ENCODE measurements around the gene EEF2K. TPM values are rescaled to one million over a fixed set of nuclear protein-coding genes. Genes with fewer than 3 reads are reported as not detected.
"Not testable (repeated sequence)": the region's sequence is repeated elsewhere in the genome, so short reads cannot be mapped to it uniquely, and the experiment has no call there.

The EEF2K gene
- 10 to 100 TPM; 11.2 to 16.0 (median 14.6) TPM for polyA plus RNA-seq (ENCODE audit: insufficient read length in 4 of 4)

GRCh38 chr16:22206013-22206841, at the start of gene EEF2K:
Gene EEF2K, plus strand, starts transcription at chr16:22206278. Its CDS starts 19,452 bp downstream, at chr16:22225730.
- DNase-seq (ENCODE audit: low read depth in 4 of 4, low spot score in 3 of 4): peak in 2 of 4 donors; percentile 86

GRCh38 chr16:22161401-22161800, 44.7 kb upstream of the EEF2K start:
- DNase-seq (ENCODE audit: low read depth in 4 of 4, low spot score in 3 of 4): no peak

DNA sequence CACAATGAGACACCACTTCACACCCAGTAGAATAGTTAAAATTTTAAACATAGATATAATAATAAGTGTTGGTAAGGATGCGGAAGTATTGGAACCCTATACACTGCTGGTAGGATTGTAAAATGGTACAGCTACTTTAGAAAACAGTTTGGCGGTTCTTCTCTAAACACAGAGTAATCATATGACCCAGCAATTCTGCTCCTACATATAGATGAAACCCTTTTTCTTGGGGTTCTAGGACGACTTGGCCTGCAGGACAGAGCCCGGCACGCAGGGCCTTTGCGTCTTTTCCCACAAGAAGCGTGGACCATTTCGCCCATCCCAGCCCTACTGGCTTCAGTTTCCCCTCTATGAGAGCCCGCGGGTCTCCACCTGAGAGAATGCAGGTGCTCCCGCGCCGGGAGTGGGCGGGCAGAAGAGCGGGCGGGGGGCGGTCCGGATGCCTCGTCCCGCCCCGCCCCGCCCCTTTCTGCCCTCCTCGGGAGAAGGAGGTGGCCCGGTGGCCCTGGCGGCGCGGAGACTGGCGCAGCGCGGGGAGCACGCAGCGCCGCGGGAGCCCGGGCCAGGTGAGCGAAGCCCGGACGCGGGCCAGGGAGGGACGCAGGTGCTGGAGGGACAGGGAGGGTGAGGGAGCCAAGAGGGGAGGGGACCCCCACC, 44.0 kb upstream of the EEF2K start, which contains the start of gene SDR42E2:
TSS of gene SDR42E2 (plus strand) at position 508 of the 657 bp plus-strand sequence. CDS start 3,077 bp downstream, outside the sequence.
- no peak for DNase-seq (ENCODE audit: low read depth in 4 of 4, low spot score in 3 of 4)

DNA sequence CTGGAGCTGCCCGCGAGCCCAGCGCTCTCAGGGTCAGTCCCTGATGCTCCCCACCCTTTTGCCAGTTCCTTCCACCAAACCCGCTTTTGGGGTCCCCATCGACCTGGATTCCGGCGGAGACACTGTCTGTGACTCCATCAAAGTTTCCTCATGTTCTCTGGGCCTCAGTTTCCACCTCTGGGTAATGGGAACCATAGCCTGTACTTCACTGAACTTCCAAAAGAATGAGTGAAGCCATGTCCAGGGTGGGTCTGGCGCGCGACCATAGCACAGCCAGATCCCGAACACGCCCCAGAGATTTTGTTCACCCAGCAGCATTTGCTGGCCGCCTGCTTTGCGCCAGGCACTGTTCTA, 43.4 kb upstream of the EEF2K start:
- DNase-seq (ENCODE audit: low read depth in 4 of 4, low spot score in 3 of 4): no peak

- DNase-seq (ENCODE audit: low read depth in 4 of 4, low spot score in 3 of 4): no peak
These were observed 42.3 kb upstream of the EEF2K start for GRCh38 chr16:22163806-22164205.

DNA sequence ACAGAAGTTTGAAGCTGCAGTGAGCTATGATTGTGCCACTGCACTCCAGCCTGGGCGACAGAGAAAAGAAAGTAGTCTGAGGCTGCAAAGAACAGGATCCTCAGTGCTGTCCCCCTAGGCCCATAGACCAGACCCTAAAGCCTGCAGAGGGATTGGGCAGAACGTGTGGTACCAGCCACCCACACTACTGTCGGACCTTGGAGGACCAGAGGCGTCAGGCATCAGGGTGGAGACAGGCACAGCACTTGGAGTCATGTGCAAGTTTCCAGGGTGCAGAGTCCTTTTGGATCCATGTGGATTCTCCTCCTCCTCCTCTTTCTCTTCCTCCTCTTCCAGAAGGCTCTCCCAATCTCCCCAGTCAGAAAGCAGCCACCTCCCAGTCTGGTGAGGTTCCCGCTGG, 41.6 kb upstream of the EEF2K start:
- no peak for DNase-seq (ENCODE audit: low read depth in 4 of 4, low spot score in 3 of 4)

- DNase-seq (ENCODE audit: low read depth in 4 of 4, low spot score in 3 of 4): no peak
These were observed 40.4 kb upstream of the EEF2K start for GRCh38 chr16:22165508-22166285.

DNA sequence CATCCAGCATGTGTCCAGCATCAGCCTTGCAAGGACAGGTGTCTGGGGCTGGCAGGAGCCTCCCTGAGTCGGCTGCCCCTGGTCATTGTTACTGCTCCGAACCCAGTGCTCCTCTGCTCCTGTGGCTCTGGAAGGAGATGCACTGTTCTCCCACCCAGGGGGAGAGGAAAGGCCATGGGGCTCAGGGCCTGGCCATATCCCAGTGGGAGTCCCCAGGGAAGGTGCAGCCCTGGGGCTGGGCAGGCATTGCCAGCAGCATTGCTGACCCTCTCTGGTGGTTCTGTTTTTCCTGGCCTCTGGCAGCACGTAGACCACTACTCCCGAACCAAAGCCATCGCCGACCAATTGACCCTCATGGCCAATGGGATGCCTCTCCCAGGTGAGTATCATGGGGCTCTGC, 34.1 kb upstream of the EEF2K start:
- no peak for DNase-seq (ENCODE audit: low read depth in 4 of 4, low spot score in 3 of 4)

- DNase-seq (ENCODE audit: low read depth in 4 of 4, low spot score in 3 of 4): not testable (repeated sequence)
These were observed 33.4 kb upstream of the EEF2K start for GRCh38 chr16:22172642-22173041.

GRCh38 chr16:22174642-22175041, 31.4 kb upstream of the EEF2K start:
- DNase-seq (ENCODE audit: low read depth in 4 of 4, low spot score in 3 of 4): no peak

DNA sequence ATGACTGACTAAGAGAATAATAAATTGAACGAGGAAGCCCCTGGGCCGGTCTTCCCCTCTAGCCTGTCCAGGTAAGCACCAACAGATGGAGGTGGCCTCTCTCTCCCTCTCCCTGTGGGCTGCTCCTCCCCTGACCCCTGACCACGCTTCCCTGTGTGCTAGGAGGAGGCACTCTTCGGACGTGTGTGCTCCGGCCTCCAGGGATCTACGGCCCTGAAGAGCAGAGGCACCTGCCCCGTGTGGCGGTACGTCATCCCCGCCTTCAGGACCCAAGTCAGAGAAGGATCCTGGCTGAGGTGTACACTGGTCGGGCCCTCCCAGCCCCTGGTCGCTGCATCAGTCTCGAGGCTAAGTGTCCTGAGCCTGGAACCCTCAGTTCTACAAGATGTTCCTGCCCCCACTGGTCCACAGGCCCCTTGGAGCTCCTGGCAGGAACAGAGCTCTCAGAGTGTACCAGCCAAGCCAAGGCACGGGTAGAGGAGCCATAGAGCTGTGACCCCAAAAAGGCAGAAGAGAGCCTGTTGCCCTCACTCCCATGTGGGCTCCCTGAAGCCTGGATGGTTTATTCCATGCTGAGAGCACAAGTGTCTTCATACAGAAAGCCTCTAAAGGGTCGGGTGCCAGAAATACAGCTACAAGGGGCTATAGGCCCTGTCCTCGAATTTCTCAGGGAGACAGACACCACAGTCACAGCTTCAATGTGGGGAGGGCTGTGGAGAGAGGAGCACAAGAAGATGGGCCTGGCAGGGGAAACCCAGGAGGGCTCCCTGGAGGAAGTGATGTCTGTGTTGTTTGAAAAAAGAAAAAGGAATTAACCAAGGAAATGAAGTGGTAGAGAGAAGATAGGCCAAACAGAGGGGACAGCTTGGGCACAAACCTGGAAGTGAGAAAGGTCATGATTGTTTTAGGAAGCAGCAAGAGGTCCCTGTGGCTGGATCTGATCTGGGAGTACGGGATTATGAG, 27.8 kb upstream of the EEF2K start:
- no peak for DNase-seq (ENCODE audit: low read depth in 4 of 4, low spot score in 3 of 4)

DNA sequence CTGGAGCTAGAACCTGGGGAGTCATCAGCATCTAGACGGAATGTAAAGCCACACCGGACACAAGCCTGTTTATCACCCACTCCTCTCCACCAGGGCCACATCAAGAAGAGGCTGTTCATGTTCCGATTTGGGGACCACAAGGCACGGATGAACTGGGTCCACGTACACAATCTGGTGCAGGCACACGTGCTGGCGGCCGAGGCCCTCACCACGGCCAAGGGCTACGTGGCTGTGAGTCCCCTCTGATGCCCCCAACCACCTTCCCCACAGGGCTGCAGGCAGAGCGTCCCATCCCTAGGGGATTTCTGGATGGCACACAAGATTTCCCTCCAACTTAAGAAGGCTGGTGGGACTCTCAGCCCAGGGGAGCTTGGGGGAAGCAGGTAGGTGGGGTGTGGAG, 24.7 kb upstream of the EEF2K start:
- no peak for DNase-seq (ENCODE audit: low read depth in 4 of 4, low spot score in 3 of 4)

DNA sequence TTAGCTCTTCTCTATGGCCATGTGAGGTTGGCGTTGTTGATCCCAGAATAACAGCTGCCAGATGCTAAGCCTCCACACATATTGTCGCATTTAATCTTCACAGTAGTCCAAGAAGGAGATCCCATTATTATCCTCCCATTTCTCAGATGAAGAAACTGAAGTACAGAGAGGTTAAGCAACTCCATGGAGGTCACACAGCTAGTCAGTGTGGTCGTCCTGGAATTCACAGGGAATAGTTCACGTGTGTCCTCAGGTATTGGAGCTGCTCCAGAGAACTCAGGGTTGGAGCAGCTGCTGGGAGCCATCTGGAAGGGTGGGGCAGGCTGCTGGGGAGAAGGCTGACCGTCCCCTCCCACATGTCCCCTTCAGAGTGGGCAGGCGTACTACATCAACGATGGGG, 24.2 kb upstream of the EEF2K start:
- no peak for DNase-seq (ENCODE audit: low read depth in 4 of 4, low spot score in 3 of 4)

DNA sequence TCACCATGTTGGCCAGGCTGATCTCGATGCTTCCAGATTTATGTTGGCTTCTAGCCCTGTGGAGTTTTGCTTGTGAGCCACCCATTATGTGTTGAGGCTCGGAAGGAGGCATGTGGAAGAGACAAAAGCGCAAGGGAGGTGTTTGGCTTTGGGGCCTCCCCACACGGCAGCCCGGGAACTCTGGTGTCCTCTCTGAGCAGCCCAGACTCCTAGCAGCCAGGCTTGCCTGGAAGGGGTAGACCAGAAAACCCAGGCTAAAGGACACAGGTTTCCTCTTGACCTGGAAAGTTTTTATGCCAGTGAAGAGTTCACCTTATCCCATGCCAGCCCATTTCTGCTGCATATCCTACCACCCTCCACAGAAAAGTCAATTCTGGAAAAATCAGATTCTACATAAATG, 22.7 kb upstream of the EEF2K start:
- DNase-seq (ENCODE audit: low read depth in 4 of 4, low spot score in 3 of 4): no peak

DNA sequence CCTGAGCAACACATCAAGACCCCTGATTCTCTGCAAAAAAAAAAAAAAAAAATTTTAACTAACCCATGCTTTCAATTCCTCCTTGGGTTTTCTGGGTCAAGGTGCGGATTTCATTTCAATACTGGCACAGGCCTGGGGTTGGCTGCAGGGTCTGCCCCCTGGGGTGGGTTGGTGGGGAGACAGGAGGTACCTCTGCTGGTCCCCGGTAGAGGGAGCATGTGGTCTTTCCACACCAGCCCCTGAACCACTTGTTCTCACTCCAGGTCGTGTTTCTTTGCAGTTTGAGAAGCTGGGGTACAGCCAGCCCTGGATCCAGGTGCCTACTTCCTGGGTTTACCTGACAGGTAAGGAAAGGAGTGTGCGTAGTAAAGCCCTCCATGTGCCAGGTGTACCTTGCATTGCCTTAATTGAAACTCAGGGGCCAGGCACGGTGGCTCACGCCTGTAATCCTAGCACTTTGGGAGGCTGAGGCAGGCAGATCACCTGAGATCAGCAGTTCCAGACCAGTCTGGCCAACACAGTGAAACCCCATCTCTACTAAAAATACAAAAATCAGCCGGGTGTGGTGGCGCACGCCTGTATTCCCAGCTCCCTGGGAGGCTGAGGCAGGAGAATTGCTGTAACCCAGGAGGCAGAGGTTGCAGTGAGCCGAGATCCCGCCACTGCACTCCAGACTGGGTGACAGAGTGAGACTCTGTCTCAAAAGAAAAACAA, 22.0 kb upstream of the EEF2K start:
- DNase-seq (ENCODE audit: low read depth in 4 of 4, low spot score in 3 of 4): no peak

DNA sequence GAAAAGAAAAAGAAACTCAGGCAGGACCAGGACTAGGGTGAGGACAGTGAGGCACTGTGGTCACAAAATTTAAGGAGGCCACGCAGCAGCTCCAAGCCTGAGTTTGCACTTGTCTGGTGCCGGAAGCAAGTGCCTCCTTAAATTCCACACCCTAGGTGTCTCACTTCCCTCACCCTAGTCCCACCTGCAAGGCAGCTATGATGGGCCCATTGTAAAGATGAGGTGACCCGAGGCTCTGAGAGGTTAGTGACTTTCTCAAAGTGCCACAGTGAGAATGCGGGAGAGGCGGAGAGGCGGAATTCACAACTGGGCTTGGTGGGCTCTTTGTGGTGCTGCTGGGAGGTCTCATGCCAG, 21.5 kb upstream of the EEF2K start:
- no peak for DNase-seq (ENCODE audit: low read depth in 4 of 4, low spot score in 3 of 4)

GRCh38 chr16:22186517-22186916, 19.6 kb upstream of the EEF2K start:
- no peak for DNase-seq (ENCODE audit: low read depth in 4 of 4, low spot score in 3 of 4)

- DNase-seq (ENCODE audit: low read depth in 4 of 4, low spot score in 3 of 4): no peak
These were observed 17.8 kb upstream of the EEF2K start for GRCh38 chr16:22188267-22188594.

DNA sequence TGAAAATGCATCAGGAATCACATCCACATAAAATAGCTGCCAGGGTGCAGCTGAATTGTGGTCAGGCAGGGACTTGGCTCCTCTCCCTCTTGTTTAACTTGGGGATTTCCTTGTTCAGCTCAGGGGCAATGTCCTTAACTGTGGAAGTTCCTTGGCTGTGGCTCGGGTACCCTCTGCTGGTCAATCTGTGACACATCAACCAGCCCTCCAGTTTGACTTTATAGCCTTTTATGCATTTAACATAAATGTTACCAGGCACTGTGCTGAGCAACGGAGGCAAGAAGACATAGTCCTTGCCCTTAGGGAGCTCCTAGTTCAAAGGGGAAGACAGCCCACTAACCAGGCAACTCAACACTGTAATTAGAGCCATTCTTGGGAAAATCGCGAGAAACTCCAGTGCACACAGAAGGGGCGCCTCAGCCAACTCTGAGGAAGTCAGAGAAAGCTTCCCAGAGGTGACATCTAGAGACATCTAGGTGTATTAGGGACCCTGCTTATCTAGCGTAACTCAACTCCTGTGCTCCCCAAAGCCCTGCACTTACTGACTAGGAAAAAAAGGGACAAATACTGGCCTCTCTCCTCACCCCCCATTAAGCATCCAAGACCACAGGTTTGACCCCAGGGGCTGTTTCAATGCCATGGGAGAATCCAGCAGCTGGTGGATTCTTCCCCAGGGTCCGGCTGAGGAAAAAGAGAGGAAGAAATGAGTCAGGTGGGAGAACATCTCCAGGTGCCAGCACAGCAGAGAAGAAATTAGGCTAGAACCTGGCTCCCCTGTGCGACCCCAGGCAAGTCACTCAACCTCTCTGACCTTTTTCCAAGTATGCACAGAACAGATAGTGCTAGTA, 17.3 kb upstream of the EEF2K start:
- DNase-seq (ENCODE audit: low read depth in 4 of 4, low spot score in 3 of 4): no peak

Measured in left renal pelvis (tissue), 4 donors.